Right atrium auricular region (tissue), 2 donors: ENCODE data around the gene FAM240A. TPM values are rescaled to one million over a fixed set of nuclear protein-coding genes. Genes with fewer than 3 reads are reported as not detected.

Experiments used
- DNase-seq: peaks from one replicate; pipeline ENCODE4 v3.0.0-alpha.2; 2019; ENCODE audit warnings: low spot score
- H3K27ac ChIP-seq, 2 donors: fragments of 200-600 bp; sonication (generic); 1 replicate in 1 of 2; 2 replicates in 1 of 2; pipeline ENCODE4 v1.5.1; 2016 to 2019
- H3K27me3 ChIP-seq, 2 donors: fragments of 200-600 bp; sonication (generic); one replicate each; pipeline versions ENCODE4 v1.5.1 to v1.6.0; 2017 to 2019
- H3K36me3 ChIP-seq: fragments of 200-600 bp; sonication (generic); one replicate; pipeline ENCODE4 v1.5.1; 2016
- H3K4me1 ChIP-seq, 2 donors: fragments of 200-600 bp; sonication (generic); one replicate each; pipeline versions ENCODE4 v1.5.1 to v1.6.0; 2017 to 2019
- H3K4me3 ChIP-seq, 2 donors: fragments of 200-600 bp; sonication (generic); 1 replicate in 1 of 2; 2 replicates in 1 of 2; pipeline ENCODE4 v1.5.1; 2017 to 2019; ENCODE audit warnings: mild to moderate bottlenecking in 1 of 2, moderate library complexity in 1 of 2
- H3K9me3 ChIP-seq, 2 donors: fragments of 200-600 bp; sonication (generic); one replicate each; pipeline ENCODE4 v1.5.1; 2019
- CTCF ChIP-seq, 2 donors: fragments of 200-600 bp; sonication (generic); IDR thresholded peaks; one replicate each; pipeline ENCODE4 v1.5.1; 2019; ENCODE audit warnings: antibody characterized with exemption in 2 of 2
- total RNA-seq, 2 donors: library from RNA; depleted of rRNA; stranded (reverse); fragments of >200 nt; gene quantifications; one replicate each; pipeline ENCODE4 v1.1.0, GENCODE V29; 2016

FAM240A gene
- total RNA-seq, 2 donors from 2014 or later, result not detected

GRCh38 chr3:46667061-46667621 is 54.8 kb downstream of the FAM240A start:
- H3K4me1 ChIP-seq, result peaks cover 0 to 44% of the 10 kb centered on the region in 2 donors
- no peak for DNase-seq

GRCh38 chr3:46667657-46668056 is 55.3 kb downstream of the FAM240A start:
- no peak for DNase-seq
- peak overlapping the region in 1 of 2 donors; percentile 82 for H3K27ac ChIP-seq
- peaks cover 0 to 41% of the 10 kb centered on the region in 2 donors for H3K4me1 ChIP-seq
- H3K36me3 ChIP-seq, result no peaks in the 10 kb centered on the region
- no peaks in the 10 kb centered on the region for H3K27me3 ChIP-seq
- TF ChIP-seq CTCF (IDR thresholded peaks at IDR 0.05), result no peak
- H3K9me3 ChIP-seq, result no peaks in the 10 kb centered on the region
- H3K4me3 ChIP-seq, result no peak overlapping the region

More at GRCh38 chr3:46667061-46667621, 54.8 kb downstream of the FAM240A start:
- H3K4me3 ChIP-seq, result no peak overlapping the region
- H3K36me3 ChIP-seq, result no peaks in the 10 kb centered on the region
- H3K9me3 ChIP-seq, result no peaks in the 10 kb centered on the region
- no peaks in the 10 kb centered on the region for H3K27me3 ChIP-seq
- TF ChIP-seq CTCF (IDR thresholded peaks at IDR 0.05), result no peak
- H3K27ac ChIP-seq, result peak overlapping the region; percentile 82 to 83

- no peak for DNase-seq
- peak overlapping the region in 1 of 2 donors; percentile 82 for H3K27ac ChIP-seq
- H3K4me3 ChIP-seq, result no peak overlapping the region
- peaks cover 0 to 36% of the 10 kb centered on the region in 2 donors for H3K4me1 ChIP-seq
- H3K36me3 ChIP-seq, result no peaks in the 10 kb centered on the region
- H3K27me3 ChIP-seq, result no peaks in the 10 kb centered on the region
- no peak for TF ChIP-seq CTCF (IDR thresholded peaks at IDR 0.05)
- H3K9me3 ChIP-seq, result no peaks in the 10 kb centered on the region
These were observed 55.8 kb downstream of the FAM240A start for GRCh38 chr3:46668116-46668515.

- H3K9me3 ChIP-seq, result no peaks in the 10 kb centered on the region
- H3K4me3 ChIP-seq, result no peak overlapping the region
- H3K27me3 ChIP-seq, result no peaks in the 10 kb centered on the region
- H3K27ac ChIP-seq, result peak overlapping the region in 1 of 2 donors; percentile 21
- no peak for TF ChIP-seq CTCF (IDR thresholded peaks at IDR 0.05)
- H3K36me3 ChIP-seq, result peaks cover 2% of the 10 kb centered on the region
- no peak for DNase-seq
- H3K4me1 ChIP-seq, result peaks cover 0 to 31% of the 10 kb centered on the region in 2 donors
These were observed 56.3 kb downstream of the FAM240A start for GRCh38 chr3:46668591-46668990.

- Histone ChIP-seq H3K27me3 (no peaks in the 10 kb centered on the region), H3K27ac (peak overlapping the region in 1 of 2 donors; percentile 51), H3K4me3 (no peak overlapping the region), H3K36me3 (peaks cover 10% of the 10 kb centered on the region), H3K4me1 (peaks cover 0 to 23% of the 10 kb centered on the region in 2 donors), H3K9me3 (no peaks in the 10 kb centered on the region)
- TF ChIP-seq CTCF (IDR thresholded peaks at IDR 0.05), result no peak
- DNase-seq, result no peak
These were observed 57.1 kb downstream of the FAM240A start for GRCh38 chr3:46669191-46669999.
